Large intestine (tissue), 3 donors: Measurements from ENCODE around the gene ZBTB9. TPM values are rescaled to one million over a fixed set of nuclear protein-coding genes. Genes with fewer than 3 reads are reported as not detected.

ENCODE experiments used
- DNase-seq, 2 donors: peaks; one replicate each; pipeline versions ENCODE4 v3.0.0 to v3.0.0-alpha.2; 2013
- H3K27ac ChIP-seq: one replicate; pipeline ENCODE4 v1.5.1; 2013; ENCODE audit warnings: low read length
- H3K27me3 ChIP-seq: 2 replicates; pipeline ENCODE4 v1.6.1; 2013; ENCODE audit warnings: low read length; ENCODE audit not compliant: control insufficient read depth, insufficient read depth
- H3K36me3 ChIP-seq: 2 replicates; pipeline ENCODE4 v1.6.1; 2013; ENCODE audit warnings: low read length; ENCODE audit not compliant: control insufficient read depth, insufficient read depth
- H3K4me1 ChIP-seq: one replicate; pipeline ENCODE4 v1.6.1; 2013; ENCODE audit warnings: low read length; ENCODE audit not compliant: control insufficient read depth, insufficient read depth
- H3K4me3 ChIP-seq: one replicate; pipeline ENCODE4 v1.5.1; 2013; ENCODE audit warnings: low read length
- H3K9me3 ChIP-seq: one replicate; pipeline ENCODE4 v1.6.1; 2013; ENCODE audit warnings: mild to moderate bottlenecking, low read depth, low read length, moderate library complexity; ENCODE audit not compliant: control insufficient read depth
- WGBS: methylation state at CpG from one replicate; pipeline ENCODE4 v1.1.5; 2013; ENCODE audit warnings: low lambda C conversion rate; ENCODE audit not compliant: insufficient coverage; 5-methylcytosine and 5-hydroxymethylcytosine counted together
- polyA plus RNA-seq: library from polyadenylated mRNA; unstranded; fragments of 120-200 nt; gene quantifications from one replicate; pipeline ENCODE4 v1.2.1, GENCODE V29; 2013

Gene ZBTB9
- polyA plus RNA-seq, 1 donor: 9.9 TPM

DNA sequence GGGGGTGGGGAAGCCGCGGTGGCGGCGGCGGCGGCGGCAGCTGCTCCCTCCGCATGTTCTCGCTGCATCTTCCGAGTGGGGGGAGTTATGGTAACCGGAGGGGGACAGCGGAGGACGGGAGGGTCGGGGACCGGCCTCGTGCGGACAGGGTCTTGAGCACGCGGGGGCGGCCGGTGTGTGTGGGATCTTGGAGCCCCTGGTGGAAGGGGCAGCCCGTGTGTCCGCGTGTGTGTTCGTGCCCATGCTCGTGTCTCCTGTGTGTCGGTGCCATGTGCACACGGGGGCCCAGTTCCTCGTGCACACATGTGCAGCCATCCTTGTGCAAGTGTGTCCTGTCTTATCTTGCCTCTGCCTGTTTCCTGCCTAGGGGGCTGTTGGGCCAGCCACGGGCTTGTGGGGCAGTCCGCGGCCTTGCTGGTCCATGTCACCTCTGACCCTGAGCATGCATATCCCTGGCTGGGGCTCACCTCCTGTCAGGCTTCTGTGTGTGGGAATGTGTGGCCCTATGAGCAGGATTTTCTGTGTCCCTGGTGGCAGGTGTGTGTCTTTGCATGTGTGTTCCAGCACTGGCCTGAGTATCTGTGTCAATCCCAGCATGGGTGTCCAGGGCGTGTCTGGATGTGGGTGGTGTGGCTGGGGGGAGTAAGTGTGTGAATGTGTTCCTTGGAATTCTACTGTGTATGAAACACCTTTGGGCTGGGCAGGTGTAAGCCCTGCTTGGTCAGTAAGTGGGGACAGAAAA lies 26.0 kb upstream of the ZBTB9 start:
- Histone ChIP-seq H3K27me3 (no peaks in the 10 kb centered on the region), H3K4me1 (peaks cover 46% of the 10 kb centered on the region), H3K9me3 (no peaks in the 10 kb centered on the region), H3K27ac (peak overlapping the region; percentile 42), H3K4me3 (peak overlapping the region; percentile 33), H3K36me3 (no peaks in the 10 kb centered on the region)
- WGBS: no CpG with 5 or more reads among the region's 33 CpGs
- DNase-seq: peak in 1 of 2 donors; percentile 70

DNA sequence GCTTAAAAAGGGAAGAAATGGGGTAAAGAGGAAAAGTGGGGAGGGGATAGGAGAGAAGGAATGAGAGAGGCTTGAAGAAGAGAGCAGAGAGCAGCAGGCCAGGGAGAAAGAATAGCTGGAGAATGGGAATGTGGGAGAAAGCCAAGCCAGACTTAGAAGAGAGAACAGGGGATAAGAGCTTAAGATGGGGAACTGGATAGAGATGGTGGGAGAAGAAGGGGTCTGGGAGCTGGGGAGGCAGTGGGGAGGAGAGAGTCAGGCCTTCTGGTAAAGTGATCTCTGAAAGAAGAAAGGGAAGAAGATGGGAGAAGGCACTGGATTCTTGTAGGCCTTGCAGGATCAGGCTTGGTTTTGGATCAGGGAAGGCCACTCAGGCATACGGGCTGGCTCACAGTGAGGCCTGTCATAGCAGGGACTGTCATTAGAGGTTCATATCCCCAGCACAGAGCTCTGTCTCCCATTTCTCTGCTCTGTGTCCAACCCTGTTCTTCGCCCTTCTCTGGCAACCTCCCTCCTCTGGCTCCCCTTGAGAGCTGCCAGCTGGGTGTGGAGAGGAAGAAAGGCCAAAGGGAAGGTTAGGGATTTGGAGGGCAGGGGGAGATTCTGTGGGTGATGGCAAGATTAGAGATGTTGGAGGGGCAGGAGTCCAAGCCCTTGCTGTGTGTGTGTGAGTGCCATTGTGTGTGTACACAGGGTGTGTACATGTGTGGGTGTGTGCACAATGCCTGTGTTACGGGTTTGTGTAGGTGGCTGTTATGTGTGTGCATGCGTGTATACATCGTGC lies 25.2 kb upstream of the ZBTB9 start:
- H3K9me3 ChIP-seq: no peaks in the 10 kb centered on the region
- no peaks in the 10 kb centered on the region for H3K36me3 ChIP-seq
- no peak for DNase-seq
- H3K4me1 ChIP-seq: peaks cover 46% of the 10 kb centered on the region
- WGBS: no CpG with 5 or more reads among the region's 5 CpGs
- H3K27ac ChIP-seq: peak overlapping the region; percentile 42
- no peak overlapping the region for H3K4me3 ChIP-seq
- H3K27me3 ChIP-seq: no peaks in the 10 kb centered on the region

DNA sequence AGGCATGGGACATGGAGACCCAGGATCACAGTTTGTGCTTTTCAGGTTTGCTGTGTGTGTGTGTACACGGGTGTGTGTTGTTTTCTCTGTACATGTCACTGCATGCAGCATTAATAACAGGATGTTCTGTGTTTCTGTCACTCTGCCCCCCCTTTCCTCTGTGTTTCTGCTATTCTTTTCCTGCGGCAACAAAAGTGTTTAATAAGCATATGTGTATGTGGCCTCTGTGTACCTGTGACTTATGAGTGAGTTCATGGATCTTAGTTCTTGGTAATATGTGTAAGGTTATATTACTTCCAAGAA lies 24.7 kb upstream of the ZBTB9 start:
- no peak for DNase-seq
- Histone ChIP-seq H3K4me3 (no peak overlapping the region), H3K9me3 (no peaks in the 10 kb centered on the region), H3K27ac (peak overlapping the region; percentile 34), H3K36me3 (no peaks in the 10 kb centered on the region), H3K4me1 (peaks cover 42% of the 10 kb centered on the region), H3K27me3 (no peaks in the 10 kb centered on the region)
- no CpG with 5 or more reads among the region's 2 CpGs for WGBS

DNA sequence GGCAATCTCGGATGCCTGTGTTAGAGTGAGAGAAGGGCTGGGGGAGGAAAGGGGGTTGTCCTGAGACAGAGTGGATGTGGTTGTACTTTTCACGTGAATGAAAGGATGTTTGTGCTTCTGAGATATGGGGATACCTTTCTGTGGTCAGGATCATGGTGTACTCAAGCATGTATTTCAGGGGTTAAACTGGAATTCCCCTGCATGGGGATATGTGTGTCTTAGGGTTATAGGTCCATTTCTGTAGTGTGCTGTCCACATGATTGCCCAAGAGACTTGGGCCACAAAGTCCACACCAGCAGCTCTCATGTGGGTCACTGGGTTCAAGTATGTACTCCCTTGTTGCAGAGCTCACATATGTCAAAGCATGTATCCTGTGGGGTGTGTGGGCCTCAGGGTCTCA lies 24.0 kb upstream of the ZBTB9 start:
- no CpG with 5 or more reads among the region's 2 CpGs for WGBS
- H3K9me3 ChIP-seq: no peaks in the 10 kb centered on the region
- DNase-seq: peak; percentile 70 to 78
- H3K36me3 ChIP-seq: peaks cover 3% of the 10 kb centered on the region
- H3K27me3 ChIP-seq: no peaks in the 10 kb centered on the region
- H3K4me3 ChIP-seq: no peak overlapping the region
- peaks cover 37% of the 10 kb centered on the region for H3K4me1 ChIP-seq
- H3K27ac ChIP-seq: peak overlapping the region; percentile 34

DNA sequence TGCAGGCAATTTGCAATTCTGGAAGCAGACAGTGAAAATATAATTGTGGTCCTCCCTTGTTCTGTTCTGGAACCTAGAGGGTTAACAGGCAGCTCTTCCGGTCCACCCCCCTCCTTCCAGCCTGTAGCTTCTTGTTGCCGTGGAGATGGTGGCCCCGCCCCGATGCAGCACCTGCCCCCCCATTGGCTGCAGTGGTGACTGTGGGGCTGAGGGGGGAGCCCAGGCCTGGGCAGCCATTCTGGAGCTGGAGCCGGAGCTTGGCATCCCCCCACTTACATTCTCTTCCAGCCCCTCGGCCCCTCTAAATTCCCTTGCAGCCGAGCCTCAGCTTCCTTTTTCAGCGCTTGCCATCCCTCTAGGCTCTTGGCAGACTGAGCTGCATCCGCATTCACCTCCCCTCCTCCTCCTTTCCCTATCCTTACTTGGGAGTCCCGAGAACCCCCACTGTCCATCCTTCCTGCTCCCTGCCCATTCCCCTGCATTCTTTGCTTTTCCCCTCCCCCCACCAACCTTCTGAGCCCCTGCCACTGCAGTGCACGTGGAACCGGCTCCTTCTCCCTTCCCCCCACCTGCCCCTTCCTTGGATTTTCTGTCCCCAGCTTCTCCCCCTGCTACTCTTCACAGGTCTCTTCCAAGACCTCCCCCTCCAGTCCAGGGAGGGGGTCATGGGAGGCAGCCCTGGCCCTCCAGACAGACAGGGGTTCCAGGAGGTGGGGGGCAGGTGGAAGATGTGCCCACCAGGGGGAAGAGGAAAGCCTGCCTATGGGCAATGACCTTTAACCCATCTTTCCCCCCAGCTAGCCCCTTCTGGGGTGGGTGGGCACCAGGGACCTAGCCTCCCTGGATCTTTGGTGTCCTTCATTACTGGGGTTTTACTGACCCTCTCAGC lies 23.1 kb upstream of the ZBTB9 start:
- H3K36me3 ChIP-seq: peaks cover 11% of the 10 kb centered on the region
- H3K27me3 ChIP-seq: no peaks in the 10 kb centered on the region
- no peaks in the 10 kb centered on the region for H3K9me3 ChIP-seq
- no peak overlapping the region for H3K4me3 ChIP-seq
- H3K27ac ChIP-seq: peak overlapping the region; percentile 21
- WGBS: no CpG with 5 or more reads among the region's 12 CpGs
- DNase-seq: peak in 1 of 2 donors; percentile 54
- peaks cover 39% of the 10 kb centered on the region for H3K4me1 ChIP-seq

DNA sequence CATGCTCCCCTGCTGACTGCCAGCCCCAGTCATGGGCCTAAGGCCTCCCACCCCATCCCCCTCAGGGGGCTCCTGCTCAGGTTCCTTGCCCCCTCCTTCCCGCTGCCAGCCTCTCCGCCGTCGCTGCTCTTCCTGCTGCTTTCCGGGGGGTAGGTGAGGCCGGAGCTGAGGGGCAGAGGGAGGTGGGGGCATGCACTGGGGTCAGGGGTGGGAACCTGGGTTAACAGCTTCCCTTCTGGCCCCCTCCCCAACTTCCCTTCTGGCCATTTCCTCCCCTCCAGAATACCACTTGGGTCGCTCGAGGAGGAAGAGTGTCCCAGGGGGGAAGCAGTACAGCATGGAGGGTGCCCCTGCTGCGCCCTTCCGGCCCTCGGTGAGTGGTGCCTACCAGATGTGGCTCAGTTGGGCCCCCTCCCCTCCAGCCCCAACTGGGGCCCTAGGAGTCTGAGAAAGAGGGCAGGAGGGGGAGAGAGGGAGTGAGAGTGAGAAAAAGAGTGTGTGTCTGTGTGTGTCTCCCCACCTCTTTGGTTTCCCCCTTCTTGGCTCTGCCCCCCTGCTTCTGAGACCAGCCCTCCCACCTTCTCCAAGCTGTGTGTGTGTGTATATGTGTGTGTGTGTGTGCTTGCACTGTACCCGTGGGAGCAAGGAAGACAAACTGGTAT lies 22.4 kb upstream of the ZBTB9 start:
- no CpG with 5 or more reads among the region's 12 CpGs for WGBS
- Histone ChIP-seq H3K27ac (no peak overlapping the region), H3K4me1 (peaks cover 39% of the 10 kb centered on the region), H3K9me3 (no peaks in the 10 kb centered on the region), H3K36me3 (peaks cover 16% of the 10 kb centered on the region), H3K4me3 (no peak overlapping the region), H3K27me3 (no peaks in the 10 kb centered on the region)
- DNase-seq: no peak

DNA sequence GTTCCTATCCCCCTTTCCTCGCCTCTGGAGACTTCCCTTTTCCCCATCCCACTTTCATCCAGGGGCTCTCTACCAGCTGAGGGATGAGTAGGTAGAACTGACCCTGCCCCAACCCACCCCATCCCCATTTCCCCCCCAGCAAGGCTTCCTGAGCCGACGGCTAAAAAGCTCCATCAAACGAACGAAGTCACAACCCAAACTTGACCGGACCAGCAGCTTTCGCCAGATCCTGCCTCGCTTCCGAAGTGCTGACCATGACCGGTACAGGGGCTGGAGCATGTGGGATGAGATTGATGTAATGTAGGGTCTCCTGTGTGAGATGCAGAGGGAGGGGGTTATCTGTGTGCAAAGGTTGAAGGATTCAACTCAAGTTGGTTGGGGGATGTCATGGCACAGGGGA lies 21.8 kb upstream of the ZBTB9 start:
- no CpG with 5 or more reads among the region's 10 CpGs for WGBS
- peaks cover 33% of the 10 kb centered on the region for H3K4me1 ChIP-seq
- no peaks in the 10 kb centered on the region for H3K27me3 ChIP-seq
- no peak overlapping the region for H3K4me3 ChIP-seq
- no peak overlapping the region for H3K27ac ChIP-seq
- peaks cover 21% of the 10 kb centered on the region for H3K36me3 ChIP-seq
- no peaks in the 10 kb centered on the region for H3K9me3 ChIP-seq
- no peak for DNase-seq

DNA sequence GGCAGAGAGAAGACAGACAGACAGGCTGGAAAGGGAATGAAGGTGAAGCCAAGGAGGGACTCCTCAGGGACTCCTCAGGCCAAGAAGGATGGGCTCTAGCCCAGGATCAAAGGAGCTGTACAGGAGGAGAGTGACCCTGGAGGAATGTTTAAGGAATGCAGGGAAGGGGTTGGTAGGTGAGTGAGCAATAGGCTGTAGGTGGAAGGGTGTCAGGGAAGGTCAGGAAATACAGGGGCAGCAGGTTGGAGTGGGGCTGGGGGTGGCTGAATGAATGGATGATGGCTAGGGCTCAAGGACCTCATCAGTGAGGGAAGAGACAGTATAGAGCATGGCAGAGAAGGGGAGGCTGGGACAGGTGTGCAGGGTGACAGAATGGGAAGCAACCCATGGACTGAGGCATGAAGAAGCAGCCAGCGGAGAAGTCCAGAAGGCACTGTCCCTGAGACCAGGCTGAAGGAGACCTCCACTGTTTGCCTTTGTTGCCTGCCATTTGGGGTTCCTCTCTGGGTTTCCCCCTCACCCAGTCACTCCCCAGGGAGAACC lies 21.3 kb upstream of the ZBTB9 start:
- no peaks in the 10 kb centered on the region for H3K9me3 ChIP-seq
- no CpG with 5 or more reads among the region's 1 CpG for WGBS
- no peak for DNase-seq
- peak overlapping the region; percentile 34 for H3K27ac ChIP-seq
- H3K36me3 ChIP-seq: peaks cover 24% of the 10 kb centered on the region
- peaks cover 33% of the 10 kb centered on the region for H3K4me1 ChIP-seq
- no peak overlapping the region for H3K4me3 ChIP-seq
- no peaks in the 10 kb centered on the region for H3K27me3 ChIP-seq

DNA sequence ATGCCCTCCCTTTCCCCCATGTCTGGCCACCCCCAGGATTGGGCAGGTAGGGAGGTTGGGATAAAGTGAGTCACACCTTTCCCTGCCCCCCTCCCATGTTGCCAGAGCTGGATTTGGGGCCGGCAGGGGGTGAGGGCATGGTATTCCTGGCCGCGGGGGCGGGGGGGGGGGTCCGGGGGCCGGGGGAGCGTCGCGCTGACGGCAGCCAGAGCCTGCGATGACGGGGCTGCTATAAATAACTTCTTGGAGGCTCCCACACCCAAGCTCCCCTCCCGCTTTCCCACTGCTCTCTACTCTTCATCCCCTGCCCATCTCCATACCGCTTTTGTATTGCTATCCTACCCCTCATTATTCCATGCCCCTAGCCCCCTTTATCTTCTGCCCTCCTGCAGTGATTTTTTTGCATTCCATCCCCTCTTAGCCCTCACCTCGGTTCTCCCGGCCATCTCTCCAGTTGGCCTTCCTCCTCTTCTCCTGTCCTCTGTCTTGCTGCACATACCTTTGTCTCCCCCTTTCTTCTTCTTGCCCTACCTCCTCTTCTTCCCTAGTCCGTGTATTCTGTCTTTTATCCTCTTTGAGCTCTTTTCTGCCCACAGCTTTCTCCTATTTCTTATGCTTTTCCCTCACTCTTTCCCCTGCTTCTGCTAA lies 20.7 kb upstream of the ZBTB9 start:
- H3K27ac ChIP-seq: peak overlapping the region; percentile 34
- no peaks in the 10 kb centered on the region for H3K9me3 ChIP-seq
- H3K4me1 ChIP-seq: peaks cover 27% of the 10 kb centered on the region
- H3K27me3 ChIP-seq: no peaks in the 10 kb centered on the region
- 57% methylated on average over 2 of the region's 17 CpGs for WGBS
- H3K4me3 ChIP-seq: no peak overlapping the region
- no peak for DNase-seq
- peaks cover 30% of the 10 kb centered on the region for H3K36me3 ChIP-seq
